Measurements from ENCODE around the gene RAB2B. TPM values are rescaled to one million over a fixed set of nuclear protein-coding genes. Genes with fewer than 3 reads are reported as not detected.

RAB2B gene
- total RNA-seq, 4 donors from 2014 or later, result 20.6 to 33.9 (median 26.2) TPM

- TF ChIP-seq POLR2A (IDR thresholded peaks at IDR 0.05) (no peak), EP300 (IDR thresholded peaks at IDR 0.05) (no peak), CTCF (IDR thresholded peaks at IDR 0.05) (no peak)
- Histone ChIP-seq H3K27me3 (no peaks in the 10 kb centered on the region), H3K27ac (no peak overlapping the region), H3K9me3 (no peaks in the 10 kb centered on the region), H3K4me1 (peaks cover 0 to 35% (median 12%) of the 10 kb centered on the region in 4 donors), H3K36me3 (peaks cover 0 to 27% (median 5%) of the 10 kb centered on the region in 3 donors), H3K4me3 (peak overlapping the region in 1 of 4 donors; percentile 73)
- 80% methylated on average over 6 of the region's 6 CpGs for WGBS, 2 donors
- no peak for DNase-seq (ENCODE audit: low spot score in 2 of 2)
Observed at GRCh38 chr14:21509432-21510143, 32.8 kb upstream of the RAB2B start.

GRCh38 chr14:21506557-21506956 is 29.8 kb upstream of the RAB2B start:
- no peaks in the 10 kb centered on the region for H3K9me3 ChIP-seq

GRCh38 chr14:21505012-21505553 is 28.3 kb upstream of the RAB2B start:
- no peak for TF ChIP-seq POLR2A (IDR thresholded peaks at IDR 0.05)
- TF ChIP-seq CTCF (IDR thresholded peaks at IDR 0.05), result no peak
- no peak overlapping the region for H3K4me3 ChIP-seq
- no peaks in the 10 kb centered on the region for H3K27me3 ChIP-seq
- H3K9me3 ChIP-seq, result no peaks in the 10 kb centered on the region
- no peak for DNase-seq (ENCODE audit: low spot score in 2 of 2)
- peaks cover 2 to 61% (median 11%) of the 10 kb centered on the region in 3 donors for H3K36me3 ChIP-seq
- H3K4me1 ChIP-seq, result peaks cover 0 to 28% (median 10%) of the 10 kb centered on the region in 4 donors
- H3K27ac ChIP-seq, result no peak overlapping the region

More at GRCh38 chr14:21506557-21506956, 29.8 kb upstream of the RAB2B start:
- Histone ChIP-seq H3K4me3 (no peak overlapping the region), H3K4me1 (peaks cover 0 to 33% (median 12%) of the 10 kb centered on the region in 4 donors), H3K27me3 (no peaks in the 10 kb centered on the region), H3K27ac (no peak overlapping the region), H3K36me3 (peaks cover 0 to 46% (median 11%) of the 10 kb centered on the region in 3 donors)
- DNase-seq (ENCODE audit: low spot score in 2 of 2), result no peak
- TF ChIP-seq CTCF (IDR thresholded peaks at IDR 0.05) (no peak), POLR2A (IDR thresholded peaks at IDR 0.05) (no peak), EP300 (IDR thresholded peaks at IDR 0.05) (no peak)
- WGBS, 2 donors, result 89% methylated on average over 2 of the region's 2 CpGs

GRCh38 chr14:21503376-21503775 is 26.6 kb upstream of the RAB2B start:
- TF ChIP-seq POLR2A (IDR thresholded peaks at IDR 0.05), result no peak
- TF ChIP-seq EP300 (IDR thresholded peaks at IDR 0.05), result no peak
- TF ChIP-seq CTCF (IDR thresholded peaks at IDR 0.05), result no peak
- Histone ChIP-seq H3K4me1 (peaks cover 0 to 14% (median 0%) of the 10 kb centered on the region in 4 donors), H3K9me3 (no peaks in the 10 kb centered on the region), H3K4me3 (no peak overlapping the region), H3K36me3 (peaks cover 2 to 69% (median 11%) of the 10 kb centered on the region in 3 donors), H3K27me3 (no peaks in the 10 kb centered on the region), H3K27ac (no peak overlapping the region)
- no peak for DNase-seq (ENCODE audit: low spot score in 2 of 2)
- WGBS, 2 donors, result 92% methylated on average over 4 of the region's 4 CpGs

GRCh38 chr14:21501568-21501967 is 24.8 kb upstream of the RAB2B start:
- TF ChIP-seq POLR2A (IDR thresholded peaks at IDR 0.05) (no peak), EP300 (IDR thresholded peaks at IDR 0.05) (no peak), CTCF (IDR thresholded peaks at IDR 0.05) (no peak)
- peaks cover 2 to 71% (median 10%) of the 10 kb centered on the region in 3 donors for H3K36me3 ChIP-seq
- 88 to 89% methylated on average over 5 of the region's 5 CpGs for WGBS, 2 donors
- DNase-seq (ENCODE audit: low spot score in 2 of 2), result no peak
- peaks cover 0 to 14% (median 0%) of the 10 kb centered on the region in 4 donors for H3K4me1 ChIP-seq
- H3K27me3 ChIP-seq, result no peaks in the 10 kb centered on the region
- no peak overlapping the region for H3K4me3 ChIP-seq
- no peak overlapping the region for H3K27ac ChIP-seq
- no peaks in the 10 kb centered on the region for H3K9me3 ChIP-seq

All from tibial nerve (tissue), 4 donors.